ENCODE data around the gene TAF15. TPM values are rescaled to one million over a fixed set of nuclear protein-coding genes. Genes with fewer than 3 reads are reported as not detected.

TAF15 gene
- total and polyA plus RNA-seq, 2 donors (not counting 1 experiment from before 2014, with no cell fraction given), result 22.9 to 84.1 TPM

DNA sequence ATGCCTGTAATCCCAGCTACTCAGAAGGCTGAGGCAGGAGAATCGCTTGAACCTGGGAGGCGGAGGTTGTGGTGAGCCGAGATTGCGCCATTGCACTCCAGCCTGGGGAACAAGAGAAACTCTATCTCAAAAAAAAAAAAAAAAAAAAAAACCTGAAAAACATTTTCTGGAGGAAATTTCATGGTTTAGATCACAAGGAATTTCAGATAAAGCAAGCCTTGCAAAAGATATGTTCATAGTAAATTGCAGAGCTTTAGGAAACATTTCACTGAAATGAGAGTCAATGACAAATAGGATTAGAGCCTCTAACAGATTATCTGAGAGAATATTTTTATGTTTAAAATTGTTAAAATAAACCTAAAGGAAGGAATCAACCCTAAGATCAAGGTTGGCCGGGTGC is 3.2 kb downstream of the TAF15 start:
- no peak for DNase-seq (ENCODE audit: low read depth in 2 of 2)
- H3K4me2 ChIP-seq (ENCODE audit: extremely low read depth, insufficient read depth, low read length), result no peak overlapping the region
- peaks cover 80% of the 10 kb centered on the region for H3K79me2 ChIP-seq (ENCODE audit: control insufficient read depth, insufficient read depth, low read length)
- H4K20me1 ChIP-seq (ENCODE audit: control insufficient read depth, extremely low read depth, insufficient read depth, low read length), result peaks cover 4% of the 10 kb centered on the region
- peaks cover 13% of the 10 kb centered on the region for H3K4me1 ChIP-seq (ENCODE audit: control insufficient read depth, extremely low read depth, insufficient read depth, low read length)
- no peak overlapping the region for H3K27ac ChIP-seq (ENCODE audit: insufficient read depth, low read length)
- H2AFZ ChIP-seq (ENCODE audit: low read length), result no peak overlapping the region
- no peak overlapping the region for H3K9ac ChIP-seq (ENCODE audit: insufficient read depth, low read length)
- no peaks in the 10 kb centered on the region for H3K36me3 ChIP-seq (ENCODE audit: control insufficient read depth, insufficient read depth, low read length)
- no peaks in the 10 kb centered on the region for H3K27me3 ChIP-seq (ENCODE audit: control insufficient read depth, insufficient read depth, low read length)
- H3K9me3 ChIP-seq (ENCODE audit: control insufficient read depth, insufficient read depth, low read depth, low read length), result no peaks in the 10 kb centered on the region
- no peak overlapping the region for H3K4me3 ChIP-seq (replicated peaks in 1 of 4; ENCODE audit: control extremely low read depth in 1 of 4, insufficient read depth in 1 of 4, low read depth in 3 of 4, low read length in 4 of 4)
- TF ChIP-seq EZH2 (IDR thresholded peaks at IDR 0.05; ENCODE audit: low read length, missing control alignments) (no peak), CTCF (conservative IDR thresholded peaks at IDR 0.05 in 1 of 2, IDR thresholded peaks at IDR 0.05 in 1 of 2; ENCODE audit: low read depth in 1 of 2, low read length in 2 of 2) (no peak)

GRCh38 chr17:35816723-35817122 is 7.4 kb downstream of the TAF15 start:
- peaks cover 67% of the 10 kb centered on the region for H3K79me2 ChIP-seq (ENCODE audit: control insufficient read depth, insufficient read depth, low read length)
- H3K27me3 ChIP-seq (ENCODE audit: control insufficient read depth, insufficient read depth, low read length), result no peaks in the 10 kb centered on the region
- no peak overlapping the region for H3K9ac ChIP-seq (ENCODE audit: insufficient read depth, low read length)
- peaks cover 4% of the 10 kb centered on the region for H4K20me1 ChIP-seq (ENCODE audit: control insufficient read depth, extremely low read depth, insufficient read depth, low read length)
- no peak overlapping the region for H3K4me3 ChIP-seq (replicated peaks in 1 of 4; ENCODE audit: control extremely low read depth in 1 of 4, insufficient read depth in 1 of 4, low read depth in 3 of 4, low read length in 4 of 4)
- H3K27ac ChIP-seq (ENCODE audit: insufficient read depth, low read length), result no peak overlapping the region
- peaks cover 3% of the 10 kb centered on the region for H3K4me1 ChIP-seq (ENCODE audit: control insufficient read depth, extremely low read depth, insufficient read depth, low read length)
- no peaks in the 10 kb centered on the region for H3K9me3 ChIP-seq (ENCODE audit: control insufficient read depth, insufficient read depth, low read depth, low read length)
- no peak for DNase-seq (ENCODE audit: low read depth in 2 of 2)
- peak overlapping the region; percentile 21 for H3K4me2 ChIP-seq (ENCODE audit: extremely low read depth, insufficient read depth, low read length)
- TF ChIP-seq CTCF (conservative IDR thresholded peaks at IDR 0.05 in 1 of 2, IDR thresholded peaks at IDR 0.05 in 1 of 2; ENCODE audit: low read depth in 1 of 2, low read length in 2 of 2), result no peak
- no peak for TF ChIP-seq EZH2 (IDR thresholded peaks at IDR 0.05; ENCODE audit: low read length, missing control alignments)
- peaks cover 2% of the 10 kb centered on the region for H3K36me3 ChIP-seq (ENCODE audit: control insufficient read depth, insufficient read depth, low read length)
- H2AFZ ChIP-seq (ENCODE audit: low read length), result no peak overlapping the region

DNA sequence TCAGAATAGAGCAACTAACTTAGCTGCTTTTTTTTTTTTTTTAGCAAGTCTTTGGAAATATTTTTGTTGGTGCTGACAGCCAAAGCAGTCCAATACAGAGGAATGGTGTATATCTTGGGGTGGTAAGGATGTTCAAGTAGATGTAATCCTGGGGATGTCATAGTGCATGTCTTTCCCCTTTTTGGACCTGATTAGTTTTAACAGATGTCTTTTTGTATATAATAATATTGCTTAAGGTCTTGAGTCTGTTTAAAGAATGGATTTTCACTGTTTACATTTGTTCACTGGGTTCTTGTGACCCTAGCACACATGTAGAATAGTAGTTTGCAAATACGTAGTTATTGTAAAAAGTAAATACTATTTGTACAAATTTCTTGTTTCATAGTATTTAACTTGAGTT is 7.9 kb downstream of the TAF15 start:
- Histone ChIP-seq H3K27me3 (ENCODE audit: control insufficient read depth, insufficient read depth, low read length) (no peaks in the 10 kb centered on the region), H3K9me3 (ENCODE audit: control insufficient read depth, insufficient read depth, low read depth, low read length) (no peaks in the 10 kb centered on the region), H3K36me3 (ENCODE audit: control insufficient read depth, insufficient read depth, low read length) (peaks cover 2% of the 10 kb centered on the region), H3K27ac (ENCODE audit: insufficient read depth, low read length) (no peak overlapping the region), H3K9ac (ENCODE audit: insufficient read depth, low read length) (no peak overlapping the region), H3K79me2 (ENCODE audit: control insufficient read depth, insufficient read depth, low read length) (peaks cover 62% of the 10 kb centered on the region), H3K4me2 (ENCODE audit: extremely low read depth, insufficient read depth, low read length) (peak overlapping the region; percentile 21), H2AFZ (ENCODE audit: low read length) (no peak overlapping the region), H3K4me3 (replicated peaks in 1 of 4; ENCODE audit: control extremely low read depth in 1 of 4, insufficient read depth in 1 of 4, low read depth in 3 of 4, low read length in 4 of 4) (no peak overlapping the region), H4K20me1 (ENCODE audit: control insufficient read depth, extremely low read depth, insufficient read depth, low read length) (peaks cover 4% of the 10 kb centered on the region), H3K4me1 (ENCODE audit: control insufficient read depth, extremely low read depth, insufficient read depth, low read length) (peaks cover 3% of the 10 kb centered on the region)
- DNase-seq (ENCODE audit: low read depth in 2 of 2), result peak in 1 of 2 donors; percentile 70
- TF ChIP-seq CTCF (conservative IDR thresholded peaks at IDR 0.05 in 1 of 2, IDR thresholded peaks at IDR 0.05 in 1 of 2; ENCODE audit: low read depth in 1 of 2, low read length in 2 of 2) (no peak), EZH2 (IDR thresholded peaks at IDR 0.05; ENCODE audit: low read length, missing control alignments) (no peak)
